ENCODE measurements around the gene HOXD13.

DNA sequence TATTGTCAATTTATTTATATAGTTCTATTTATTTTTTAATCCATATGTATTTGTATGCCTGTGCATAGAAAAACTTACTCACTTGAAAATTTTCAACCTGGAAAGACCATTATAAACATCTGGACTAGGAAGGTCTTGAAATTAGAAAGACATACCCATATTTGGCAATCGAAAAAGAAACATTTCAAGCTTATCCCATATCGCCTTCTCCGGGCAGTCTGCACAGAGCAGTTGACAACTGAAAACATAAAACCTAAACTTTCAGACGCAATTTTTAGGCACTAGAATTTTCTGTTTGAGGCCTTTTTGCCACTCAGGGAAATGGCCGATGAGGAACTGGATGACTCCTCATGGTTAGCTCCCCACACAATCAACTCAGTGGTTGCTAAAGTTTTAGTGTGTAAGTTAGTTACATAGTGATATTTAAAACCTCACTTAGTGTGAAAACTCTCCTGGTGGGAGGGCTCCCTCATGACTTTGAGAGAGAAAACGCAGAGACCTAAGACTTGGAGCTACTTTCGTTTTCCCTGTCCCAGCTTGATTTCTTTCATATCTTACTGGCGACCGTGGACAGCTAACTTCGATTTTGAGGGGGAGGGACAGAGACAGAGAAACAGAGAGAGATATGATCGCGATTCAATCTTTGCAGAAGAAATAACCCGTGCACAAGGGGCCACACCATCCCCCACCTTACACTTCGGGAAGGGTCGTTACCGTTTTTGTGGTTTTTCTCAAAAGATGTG, 3.9 kb downstream of the HOXD13 start:
- TF ChIP-seq, protein P1, sequence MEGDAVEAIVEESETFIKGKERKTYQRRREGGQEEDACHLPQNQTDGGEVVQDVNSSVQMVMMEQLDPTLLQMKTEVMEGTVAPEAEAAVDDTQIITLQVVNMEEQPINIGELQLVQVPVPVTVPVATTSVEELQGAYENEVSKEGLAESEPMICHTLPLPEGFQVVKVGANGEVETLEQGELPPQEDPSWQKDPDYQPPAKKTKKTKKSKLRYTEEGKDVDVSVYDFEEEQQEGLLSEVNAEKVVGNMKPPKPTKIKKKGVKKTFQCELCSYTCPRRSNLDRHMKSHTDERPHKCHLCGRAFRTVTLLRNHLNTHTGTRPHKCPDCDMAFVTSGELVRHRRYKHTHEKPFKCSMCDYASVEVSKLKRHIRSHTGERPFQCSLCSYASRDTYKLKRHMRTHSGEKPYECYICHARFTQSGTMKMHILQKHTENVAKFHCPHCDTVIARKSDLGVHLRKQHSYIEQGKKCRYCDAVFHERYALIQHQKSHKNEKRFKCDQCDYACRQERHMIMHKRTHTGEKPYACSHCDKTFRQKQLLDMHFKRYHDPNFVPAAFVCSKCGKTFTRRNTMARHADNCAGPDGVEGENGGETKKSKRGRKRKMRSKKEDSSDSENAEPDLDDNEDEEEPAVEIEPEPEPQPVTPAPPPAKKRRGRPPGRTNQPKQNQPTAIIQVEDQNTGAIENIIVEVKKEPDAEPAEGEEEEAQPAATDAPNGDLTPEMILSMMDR (IDR thresholded peaks at IDR 0.05; ENCODE audit: borderline replicate concordance, extremely low read depth, low read length, poor library complexity, severe bottlenecking): peak; percentile 22
- no peak for TF ChIP-seq EZH2 (IDR thresholded peaks at IDR 0.05; ENCODE audit: borderline replicate concordance, low read depth, low read length, severe bottlenecking)

Measured in DND-41 (cell line).